Spleen (tissue), 7 donors: ENCODE measurements around the gene SRF.

Experiments
- CTCF ChIP-seq, 11 experiments: fragments of 200-600 bp in 7 of 11; fragments of 450-650 bp in 4 of 11; sonication (generic) in 4 of 11; IDR thresholded peaks in 8 of 11; conservative IDR thresholded peaks in 3 of 11; 1 replicate in 7 of 11; 2 replicates in 4 of 11; pipeline versions ENCODE4 v1.4.0 to v1.8.0; 2016 to 2021; ENCODE audit warnings: antibody characterized with exemption in 11 of 11, inconsistent platforms in 4 of 11, mild to moderate bottlenecking in 1 of 11
- POLR2A ChIP-seq, 3 donors: fragments of 450-650 bp; IDR thresholded peaks; one replicate each; pipeline ENCODE4 v1.5.1; 2017; ENCODE audit warnings: antibody characterized with exemption in 3 of 3, mild to moderate bottlenecking in 1 of 3
- donor health status: DM: no; HTN: no; CAD: no; lungs with moderate emphysema.
- donor health status: DM: no; HTN: no; CAD: no.
- donor health status: DM: no; HTN: no; CAD: no.

GRCh38 chr6:43163899-43164298 lies 7.2 kb upstream of the SRF start:
- TF ChIP-seq CTCF (IDR thresholded peaks at IDR 0.05 in 8 of 11, conservative IDR thresholded peaks at IDR 0.05 in 3 of 11), result no peak
- TF ChIP-seq POLR2A (IDR thresholded peaks at IDR 0.05), result no peak
